T-helper 2 cell (primary cell): ENCODE measurements around the gene NKTR.
"Not testable (repeated sequence)": the region's sequence is repeated elsewhere in the genome, so short reads cannot be mapped to it uniquely, and the experiment has no call there.

ENCODE experiments used
- DNase-seq, 5 experiments: peaks; one replicate each; pipeline versions ENCODE4 v3.0.0 to v3.0.0-alpha.2; 2012 to 2022
- total RNA-seq, 2 donors: gene quantifications; one replicate each; lab custom pipeline; 2026; lab: John Stamatoyannopoulos, UW

Gene NKTR
- 558 to 749 reads per million in 2 donors for total RNA-seq

GRCh38 chr3:42600111-42600957 lies at the start of gene NKTR:
Gene NKTR, plus strand, starts transcription at chr3:42600686. Its CDS starts 321 bp downstream, at chr3:42601007.
- DNase-seq: peak; percentile 98 to 100 (median 99)

- DNase-seq: no peak
These were observed 47.7 kb upstream of the NKTR start for GRCh38 chr3:42552830-42553229.

GRCh38 chr3:42556089-42556632 lies 44.3 kb upstream of the NKTR start:
- DNase-seq: peak in 3 of 5 experiments; percentile 26 to 96 (median 71)

GRCh38 chr3:42556817-42557216 lies 43.7 kb upstream of the NKTR start:
- DNase-seq: peak in 1 of 5 experiments; percentile 33

- DNase-seq: peak in 2 of 5 experiments; percentile 15 to 67
These were observed 42.6 kb upstream of the NKTR start for GRCh38 chr3:42557854-42558253.

- DNase-seq: no peak
These were observed 38.2 kb upstream of the NKTR start for GRCh38 chr3:42562047-42562907.

GRCh38 chr3:42569593-42570142 lies 30.8 kb upstream of the NKTR start:
- DNase-seq: no peak

GRCh38 chr3:42572278-42572677 lies 28.2 kb upstream of the NKTR start:
- DNase-seq: peak in 1 of 5 experiments; percentile 5

- DNase-seq: no peak
These were observed 25.2 kb upstream of the NKTR start for GRCh38 chr3:42575137-42575741.

GRCh38 chr3:42578054-42578453 lies 22.4 kb upstream of the NKTR start:
- DNase-seq: no peak

GRCh38 chr3:42579346-42579745 lies 21.1 kb upstream of the NKTR start:
- DNase-seq: not testable (repeated sequence)

- DNase-seq: no peak
These were observed 19.1 kb upstream of the NKTR start for GRCh38 chr3:42581400-42581708.

GRCh38 chr3:42581709-42582473 lies 18.6 kb upstream of the NKTR start, which contains the start of gene SEC22C:
Gene SEC22C, minus strand, starts transcription at chr3:42581967. Its CDS starts 12,921 bp downstream, at chr3:42569046.
- DNase-seq: peak; percentile 92 to 96 (median 94)

GRCh38 chr3:42582474-42583070 lies 17.9 kb upstream of the NKTR start:
- no peak for DNase-seq

GRCh38 chr3:42588625-42589024 lies 11.9 kb upstream of the NKTR start:
- no peak for DNase-seq

- DNase-seq: no peak
These were observed 10.9 kb upstream of the NKTR start for GRCh38 chr3:42589382-42590109.

- no peak for DNase-seq
These were observed 9.3 kb upstream of the NKTR start for GRCh38 chr3:42590989-42591756.

- DNase-seq: no peak
These were observed 8.7 kb upstream of the NKTR start for GRCh38 chr3:42591811-42592210.

GRCh38 chr3:42593635-42594034 lies 6.9 kb upstream of the NKTR start:
- DNase-seq: no peak

GRCh38 chr3:42595682-42596081 lies 4.8 kb upstream of the NKTR start:
- DNase-seq: no peak
